ENCODE data around the gene COPS9. TPM values are rescaled to one million over a fixed set of nuclear protein-coding genes. Genes with fewer than 3 reads are reported as not detected.

COPS9 gene
- total RNA-seq, 1 experiment from 2014 or later = 134 TPM

- POLR2A ChIA-PET = no interaction called here
- H3K9me3 ChIP-seq (ENCODE audit: control insufficient read depth, insufficient read depth, low read depth, low read length) = no peaks in the 10 kb centered on the region
- intact Hi-C loops (cut with micrococcal nuclease; ENCODE audit: unreplicated experiment) = no loop called here
- H3K4me1 ChIP-seq (ENCODE audit: control insufficient read depth, insufficient read depth, low read length) = no peaks in the 10 kb centered on the region
- ATAC-seq = no peak
- in situ Hi-C loops (cut with HindIII; ENCODE audit: low pct_unique_long_range_greater_than_20kb, low sequenced_read_pairs) = no loop called here
- H3K4me3 ChIP-seq (ENCODE audit: low read depth in 2 of 2, low read length in 2 of 2) = no peak overlapping the region
- H3K27ac ChIP-seq (ENCODE audit: low read length) = no peak overlapping the region
- TF ChIP-seq CTCF (IDR thresholded peaks at IDR 0.05) (no peak), POLR2AphosphoS5 (IDR thresholded peaks at IDR 0.05; ENCODE audit: low read depth, low read length) (no peak), SIN3A (IDR thresholded peaks at IDR 0.05; ENCODE audit: borderline replicate concordance, insufficient read depth, low read depth, low read length) (no peak), TCF7L2 (IDR thresholded peaks at IDR 0.05; ENCODE audit: low read depth, low read length) (no peak)
- TF ChIP-seq, protein P1, sequence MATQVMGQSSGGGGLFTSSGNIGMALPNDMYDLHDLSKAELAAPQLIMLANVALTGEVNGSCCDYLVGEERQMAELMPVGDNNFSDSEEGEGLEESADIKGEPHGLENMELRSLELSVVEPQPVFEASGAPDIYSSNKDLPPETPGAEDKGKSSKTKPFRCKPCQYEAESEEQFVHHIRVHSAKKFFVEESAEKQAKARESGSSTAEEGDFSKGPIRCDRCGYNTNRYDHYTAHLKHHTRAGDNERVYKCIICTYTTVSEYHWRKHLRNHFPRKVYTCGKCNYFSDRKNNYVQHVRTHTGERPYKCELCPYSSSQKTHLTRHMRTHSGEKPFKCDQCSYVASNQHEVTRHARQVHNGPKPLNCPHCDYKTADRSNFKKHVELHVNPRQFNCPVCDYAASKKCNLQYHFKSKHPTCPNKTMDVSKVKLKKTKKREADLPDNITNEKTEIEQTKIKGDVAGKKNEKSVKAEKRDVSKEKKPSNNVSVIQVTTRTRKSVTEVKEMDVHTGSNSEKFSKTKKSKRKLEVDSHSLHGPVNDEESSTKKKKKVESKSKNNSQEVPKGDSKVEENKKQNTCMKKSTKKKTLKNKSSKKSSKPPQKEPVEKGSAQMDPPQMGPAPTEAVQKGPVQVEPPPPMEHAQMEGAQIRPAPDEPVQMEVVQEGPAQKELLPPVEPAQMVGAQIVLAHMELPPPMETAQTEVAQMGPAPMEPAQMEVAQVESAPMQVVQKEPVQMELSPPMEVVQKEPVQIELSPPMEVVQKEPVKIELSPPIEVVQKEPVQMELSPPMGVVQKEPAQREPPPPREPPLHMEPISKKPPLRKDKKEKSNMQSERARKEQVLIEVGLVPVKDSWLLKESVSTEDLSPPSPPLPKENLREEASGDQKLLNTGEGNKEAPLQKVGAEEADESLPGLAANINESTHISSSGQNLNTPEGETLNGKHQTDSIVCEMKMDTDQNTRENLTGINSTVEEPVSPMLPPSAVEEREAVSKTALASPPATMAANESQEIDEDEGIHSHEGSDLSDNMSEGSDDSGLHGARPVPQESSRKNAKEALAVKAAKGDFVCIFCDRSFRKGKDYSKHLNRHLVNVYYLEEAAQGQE (IDR thresholded peaks at IDR 0.05; ENCODE audit: insufficient read depth in 1 of 2, low read depth in 2 of 2, low read length in 1 of 2) = no peak
- H3K27me3 ChIP-seq (ENCODE audit: control insufficient read depth, insufficient read depth, low read length) = peaks cover 23% of the 10 kb centered on the region
- BruUV-seq (replicated peaks) = no TSS peak
- no peak for DNase-seq (ENCODE audit: low read depth, low spot score)
- CTCF ChIA-PET = no interaction called here
- no peaks in the 10 kb centered on the region for H3K36me3 ChIP-seq (ENCODE audit: control insufficient read depth, insufficient read depth, low read length)
Observed at GRCh38 chr2:240109386-240109785, 26.7 kb downstream of the COPS9 start.

GRCh38 chr2:240107477-240107796 lies 28.7 kb downstream of the COPS9 start:
- BruUV-seq (replicated peaks) = no TSS peak
- DNase-seq (ENCODE audit: low read depth, low spot score) (no peak), ATAC-seq (no peak; the same call in 1 of the 2 replicates)
- no peak overlapping the region for H3K4me3 ChIP-seq (ENCODE audit: low read depth in 2 of 2, low read length in 2 of 2)
- ChIA-PET CTCF (no interaction called here), POLR2A (interaction anchor here (0.5 kb wide), 1 partner anchor 28 kb away, joined by 7 read pairs; no protein-coding TSS in a partner anchor)
- TF ChIP-seq, protein P1 (IDR thresholded peaks at IDR 0.05; ENCODE audit: insufficient read depth in 1 of 2, low read depth in 2 of 2, low read length in 1 of 2) = no peak
- TF ChIP-seq CTCF (IDR thresholded peaks at IDR 0.05) (no peak), TCF7L2 (IDR thresholded peaks at IDR 0.05; ENCODE audit: low read depth, low read length) (no peak), SIN3A (IDR thresholded peaks at IDR 0.05; ENCODE audit: borderline replicate concordance, insufficient read depth, low read depth, low read length) (no peak), POLR2AphosphoS5 (IDR thresholded peaks at IDR 0.05; ENCODE audit: low read depth, low read length) (no peak)
- no peaks in the 10 kb centered on the region for H3K4me1 ChIP-seq (ENCODE audit: control insufficient read depth, insufficient read depth, low read length)
- H3K9me3 ChIP-seq (ENCODE audit: control insufficient read depth, insufficient read depth, low read depth, low read length) = no peaks in the 10 kb centered on the region
- H3K36me3 ChIP-seq (ENCODE audit: control insufficient read depth, insufficient read depth, low read length) = no peaks in the 10 kb centered on the region
- in situ Hi-C loops (cut with HindIII; ENCODE audit: low pct_unique_long_range_greater_than_20kb, low sequenced_read_pairs) = no loop called here
- H3K27ac ChIP-seq (ENCODE audit: low read length) = no peak overlapping the region
- intact Hi-C loops (cut with micrococcal nuclease; ENCODE audit: unreplicated experiment) = no loop called here
- H3K27me3 ChIP-seq (ENCODE audit: control insufficient read depth, insufficient read depth, low read length) = peaks cover 15% of the 10 kb centered on the region
